Measurements from ENCODE around the gene VPS54. TPM values are rescaled to one million over a fixed set of nuclear protein-coding genes. Genes with fewer than 3 reads are reported as not detected.

VPS54 gene
- total RNA-seq, 4 donors from 2014 or later, result 4.1 to 27.6 (median 18.6) TPM

DNA sequence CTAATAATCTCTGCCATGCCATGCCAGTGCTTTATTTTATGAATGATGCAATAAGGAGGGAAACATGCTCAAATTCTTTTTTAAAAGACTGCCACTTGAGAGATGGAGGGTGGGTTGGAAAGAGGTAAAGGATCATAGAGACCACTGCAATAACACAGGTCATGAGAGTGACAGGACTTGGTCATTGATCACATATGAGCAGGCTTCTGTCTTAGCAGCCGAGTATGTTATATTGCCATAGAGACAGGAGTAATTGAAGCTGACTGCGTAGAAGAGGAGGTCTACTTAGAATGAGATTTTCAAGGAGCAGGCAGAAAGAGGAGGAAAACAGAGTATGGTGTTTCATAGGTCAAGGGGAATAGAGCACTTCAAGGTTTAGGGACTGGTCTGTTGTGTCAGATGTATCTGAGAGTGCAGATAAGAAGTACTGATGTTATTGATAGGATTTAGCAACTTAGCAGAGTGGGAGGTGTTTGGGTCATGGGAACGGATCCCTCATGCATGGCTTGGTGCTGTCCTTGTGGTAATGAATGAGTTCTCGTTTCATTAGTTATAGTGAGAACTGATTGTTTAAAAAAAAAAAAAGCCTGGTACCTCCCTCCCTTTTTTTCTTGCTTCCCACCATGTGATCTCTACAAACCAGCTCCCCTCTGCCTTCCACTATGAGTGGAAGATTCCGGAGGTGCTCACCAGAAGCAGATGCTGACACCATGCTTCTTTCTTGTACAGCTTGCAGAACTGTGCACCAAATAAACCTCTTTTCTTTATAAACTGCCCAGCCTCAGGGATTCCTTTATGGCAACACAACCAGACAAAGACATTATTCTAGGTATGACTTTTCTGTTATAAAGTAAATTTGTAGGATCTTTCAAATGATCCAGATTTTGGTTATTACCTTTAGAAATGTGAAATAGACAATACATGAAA, 144.8 kb downstream of the VPS54 start:
- in situ Hi-C loops (cut with MboI; ENCODE audit: low pct_ligation_motif_present in 1 of 4, low pct_unique_long_range_greater_than_20kb in 1 of 4, low sequenced_read_pairs in 3 of 4) (loop anchor here in 2 of 4 donors (25.0 kb wide), 2 partner anchors 187 to 287 kb away; partner anchors contain the start of genes MDH1 (in 1 of the 2) and WDPCP (in 1 of the 2)), intact Hi-C loops (cut with DNase I; ENCODE audit: low total_unique reads) (loop anchor here (5.0 kb wide), 1 partner anchor 182 kb away; no protein-coding TSS in a partner anchor)
- TF ChIP-seq, protein P1, sequence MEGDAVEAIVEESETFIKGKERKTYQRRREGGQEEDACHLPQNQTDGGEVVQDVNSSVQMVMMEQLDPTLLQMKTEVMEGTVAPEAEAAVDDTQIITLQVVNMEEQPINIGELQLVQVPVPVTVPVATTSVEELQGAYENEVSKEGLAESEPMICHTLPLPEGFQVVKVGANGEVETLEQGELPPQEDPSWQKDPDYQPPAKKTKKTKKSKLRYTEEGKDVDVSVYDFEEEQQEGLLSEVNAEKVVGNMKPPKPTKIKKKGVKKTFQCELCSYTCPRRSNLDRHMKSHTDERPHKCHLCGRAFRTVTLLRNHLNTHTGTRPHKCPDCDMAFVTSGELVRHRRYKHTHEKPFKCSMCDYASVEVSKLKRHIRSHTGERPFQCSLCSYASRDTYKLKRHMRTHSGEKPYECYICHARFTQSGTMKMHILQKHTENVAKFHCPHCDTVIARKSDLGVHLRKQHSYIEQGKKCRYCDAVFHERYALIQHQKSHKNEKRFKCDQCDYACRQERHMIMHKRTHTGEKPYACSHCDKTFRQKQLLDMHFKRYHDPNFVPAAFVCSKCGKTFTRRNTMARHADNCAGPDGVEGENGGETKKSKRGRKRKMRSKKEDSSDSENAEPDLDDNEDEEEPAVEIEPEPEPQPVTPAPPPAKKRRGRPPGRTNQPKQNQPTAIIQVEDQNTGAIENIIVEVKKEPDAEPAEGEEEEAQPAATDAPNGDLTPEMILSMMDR (IDR thresholded peaks at IDR 0.05), result no peak
- TF ChIP-seq POLR2AphosphoS5 (IDR thresholded peaks at IDR 0.05), result peak in 1 of 3 donors; percentile 19
- no peak overlapping the region for H3K4me3 ChIP-seq
- no peak for DNase-seq
- peaks cover 0 to 11% (median 5%) of the 10 kb centered on the region in 4 donors for H3K36me3 ChIP-seq
- H3K27me3 ChIP-seq, result no peaks in the 10 kb centered on the region
- 95 to 100% methylated on average over 3 to 5 of the region's 5 CpGs for WGBS, 2 donors (ENCODE audit: low coverage in 1 of 2)
- no peak overlapping the region for H3K27ac ChIP-seq
- no peaks in the 10 kb centered on the region for H3K9me3 ChIP-seq
- peaks cover 0 to 5% (median 0%) of the 10 kb centered on the region in 4 donors for H3K4me1 ChIP-seq

DNA sequence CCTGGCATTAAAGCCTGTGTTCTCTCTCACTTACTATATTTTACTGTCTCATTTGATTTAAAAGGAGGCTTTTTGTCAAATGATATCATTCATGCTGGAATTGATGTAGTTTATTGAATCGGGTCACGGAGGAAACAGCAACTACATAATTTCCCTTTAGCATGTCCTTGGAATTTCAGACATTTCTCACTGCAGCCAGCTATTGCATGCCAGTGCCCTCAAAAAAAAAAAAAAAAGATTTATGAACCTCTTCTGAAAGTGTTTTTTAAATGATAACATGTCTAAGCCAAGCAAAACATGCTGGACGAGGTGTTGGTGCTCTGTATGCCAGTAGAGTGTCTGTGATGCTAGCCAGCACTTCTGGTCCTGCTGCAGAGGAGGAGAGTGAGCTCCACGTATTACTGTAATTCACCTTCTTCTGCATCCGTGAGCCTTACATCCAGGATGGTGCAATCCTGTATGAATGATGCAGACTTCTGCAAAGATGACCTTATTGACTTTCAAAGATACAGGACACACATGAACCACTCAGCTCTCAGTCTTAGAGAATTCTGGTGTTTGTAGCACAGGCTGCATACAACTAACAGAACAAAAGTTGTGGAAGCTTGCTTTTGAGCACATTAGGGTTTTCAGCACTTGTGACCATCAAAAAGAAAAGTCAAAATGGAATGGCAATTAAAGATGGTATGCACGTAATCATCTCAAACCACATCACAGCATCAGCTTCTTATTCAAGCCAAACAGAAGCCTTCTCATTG, 146.5 kb downstream of the VPS54 start:
- Histone ChIP-seq H3K36me3 (peaks cover 0 to 11% (median 5%) of the 10 kb centered on the region in 4 donors), H3K27me3 (no peaks in the 10 kb centered on the region), H3K9me3 (no peaks in the 10 kb centered on the region), H3K4me1 (peaks cover 0 to 5% (median 0%) of the 10 kb centered on the region in 4 donors), H3K4me3 (no peak overlapping the region), H3K27ac (no peak overlapping the region)
- intact Hi-C loops (cut with DNase I; ENCODE audit: low total_unique reads), result loop anchor here (5.0 kb wide), 1 partner anchor 180 kb away; no protein-coding TSS in a partner anchor
- TF ChIP-seq, protein P1 (IDR thresholded peaks at IDR 0.05), result no peak
- no peak for TF ChIP-seq POLR2A (IDR thresholded peaks at IDR 0.05)
- TF ChIP-seq POLR2AphosphoS5 (IDR thresholded peaks at IDR 0.05), result no peak
- TF ChIP-seq EP300 (IDR thresholded peaks at IDR 0.05; ENCODE audit: low read depth), result no peak
- in situ Hi-C loops (cut with MboI; ENCODE audit: low pct_ligation_motif_present in 1 of 4, low pct_unique_long_range_greater_than_20kb in 1 of 4, low sequenced_read_pairs in 3 of 4), result loop anchor here in 2 of 4 donors (25.0 kb wide), 2 partner anchors 185 to 285 kb away; partner anchors contain the start of genes MDH1 (in 1 of the 2) and WDPCP (in 1 of the 2)
- DNase-seq, result no peak
- WGBS, 2 donors (ENCODE audit: low coverage in 1 of 2), result 74 to 80% methylated on average over 5 to 6 of the region's 6 CpGs

DNA sequence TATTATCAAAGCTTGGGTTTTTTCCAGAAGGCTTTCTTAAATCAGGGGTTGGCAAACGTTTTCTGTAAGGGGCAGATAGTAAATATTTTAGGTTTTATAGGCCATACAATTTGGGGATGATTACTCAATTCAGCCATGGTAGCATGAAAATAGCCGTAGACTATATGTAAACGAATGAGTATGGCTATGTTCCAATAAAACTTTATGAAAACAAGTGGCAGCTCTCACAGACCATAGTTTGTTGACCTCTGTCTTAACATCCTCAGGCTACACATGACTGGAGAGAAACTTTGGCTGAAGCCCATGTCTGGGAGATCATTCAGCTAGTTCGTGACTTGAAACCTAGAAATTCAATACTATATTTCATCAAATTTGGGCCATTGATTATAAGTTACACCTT, 147.4 kb downstream of the VPS54 start:
- DNase-seq, result no peak
- TF ChIP-seq EP300 (IDR thresholded peaks at IDR 0.05; ENCODE audit: low read depth) (no peak), POLR2A (IDR thresholded peaks at IDR 0.05) (no peak), POLR2AphosphoS5 (IDR thresholded peaks at IDR 0.05) (no peak)
- TF ChIP-seq, protein P1 (IDR thresholded peaks at IDR 0.05), result no peak
- no peak overlapping the region for H3K27ac ChIP-seq
- H3K27me3 ChIP-seq, result no peaks in the 10 kb centered on the region
- in situ Hi-C loops (cut with MboI; ENCODE audit: low pct_ligation_motif_present in 1 of 4, low pct_unique_long_range_greater_than_20kb in 1 of 4, low sequenced_read_pairs in 3 of 4), result loop anchor here in 2 of 4 donors (25.0 kb wide), 2 partner anchors 185 to 285 kb away; partner anchors contain the start of genes MDH1 (in 1 of the 2) and WDPCP (in 1 of the 2)
- intact Hi-C loops (cut with DNase I; ENCODE audit: low total_unique reads), result loop anchor here (5.0 kb wide), 1 partner anchor 180 kb away; no protein-coding TSS in a partner anchor
- no peaks in the 10 kb centered on the region for H3K9me3 ChIP-seq
- H3K4me3 ChIP-seq, result no peak overlapping the region
- peaks cover 0 to 5% (median 0%) of the 10 kb centered on the region in 4 donors for H3K4me1 ChIP-seq
- 52 to 73% methylated on average over 3 to 4 of the region's 4 CpGs for WGBS, 2 donors (ENCODE audit: low coverage in 1 of 2)
- H3K36me3 ChIP-seq, result peaks cover 0 to 11% (median 5%) of the 10 kb centered on the region in 4 donors
